Stimulated activated CD8-positive, alpha-beta memory T cell treated with anti-CD3 and anti-CD28 coated beads, Interleukin-12 subunit alpha, Interleukin-12 subunit beta, amount 100 ng/mL, for 24 hours (primary cell): ENCODE measurements around the gene CCDC102B.

Experiments used
- DNase-seq: peaks from one replicate; pipeline ENCODE4 v3.0.0-alpha.2; 2020; ENCODE audit errors: extremely low read depth

Gene CCDC102B

GRCh38 chr18:69085951-69086350 lies 288.1 kb downstream of the CCDC102B start:
- DNase-seq, result no peak

GRCh38 chr18:69088973-69089372 lies 291.1 kb downstream of the CCDC102B start:
- no peak for DNase-seq

- DNase-seq, result no peak
These were observed 299.5 kb downstream of the CCDC102B start for GRCh38 chr18:69097349-69097748.

- no peak for DNase-seq
These were observed 305.1 kb downstream of the CCDC102B start for GRCh38 chr18:69102959-69103358.
